Body of pancreas (tissue), 4 donors: ENCODE measurements around the gene ZFX.

Experiments
- CTCF ChIP-seq, 7 experiments: fragments of 450-650 bp in 4 of 7; fragments of 200-600 bp in 3 of 7; sonication (generic) in 3 of 7; IDR thresholded peaks; one replicate each; pipeline ENCODE4 v1.5.1; 2016 to 2019; ENCODE audit warnings: antibody characterized with exemption in 7 of 7
- POLR2A ChIP-seq, 3 donors: fragments of 450-650 bp; IDR thresholded peaks; one replicate each; pipeline ENCODE4 v1.6.1; 2016; ENCODE audit warnings: antibody characterized with exemption in 3 of 3, mild to moderate bottlenecking in 2 of 3

- TF ChIP-seq CTCF (IDR thresholded peaks at IDR 0.05) = no peak
- no peak for TF ChIP-seq POLR2A (IDR thresholded peaks at IDR 0.05)
These were observed 23.8 kb downstream of the ZFX start for GRCh38 chrX:24173115-24173847.
